HG03097 (cell line): Measurements from ENCODE around the gene MYBPHL.

Experiments used
- ATAC-seq: cut with Tn5 transposase; IDR thresholded peaks from one replicate; pipeline ENCODE4 v1.9.1; 2021; ENCODE audit not compliant: unreplicated experiment, low FRiP score

MYBPHL gene

GRCh38 chr1:109266965-109267364 is 39.8 kb downstream of the MYBPHL start:
- ATAC-seq = no peak

GRCh38 chr1:109265741-109266330 is 41.0 kb downstream of the MYBPHL start:
- ATAC-seq = no peak

GRCh38 chr1:109265016-109265415 is 41.8 kb downstream of the MYBPHL start:
- ATAC-seq = no peak

GRCh38 chr1:109264379-109264755 is 42.4 kb downstream of the MYBPHL start:
- no peak for ATAC-seq

GRCh38 chr1:109263597-109264378 is 43.0 kb downstream of the MYBPHL start:
- ATAC-seq = no peak

- ATAC-seq = no peak
Measured at GRCh38 chr1:109263234-109263596, 43.6 kb downstream of the MYBPHL start.

GRCh38 chr1:109262231-109263055 is 44.4 kb downstream of the MYBPHL start:
- ATAC-seq = no peak

GRCh38 chr1:109261578-109261977 is 45.2 kb downstream of the MYBPHL start:
- no peak for ATAC-seq

- ATAC-seq = no peak
Measured at GRCh38 chr1:109261006-109261405, 45.8 kb downstream of the MYBPHL start.

GRCh38 chr1:109259674-109260557 is 46.9 kb downstream of the MYBPHL start:
- no peak for ATAC-seq

- no peak for ATAC-seq
Measured at GRCh38 chr1:109258481-109259466, 48.0 kb downstream of the MYBPHL start.

GRCh38 chr1:109257682-109258421 is 49.0 kb downstream of the MYBPHL start:
- ATAC-seq = no peak

GRCh38 chr1:109256971-109257681 is 49.7 kb downstream of the MYBPHL start:
- no peak for ATAC-seq

GRCh38 chr1:109256085-109256484 is 50.7 kb downstream of the MYBPHL start:
- ATAC-seq = no peak

GRCh38 chr1:109255678-109256077 is 51.1 kb downstream of the MYBPHL start:
- no peak for ATAC-seq

- ATAC-seq = no peak
Measured at GRCh38 chr1:109255097-109255651, 51.6 kb downstream of the MYBPHL start.

- ATAC-seq = no peak
Measured at GRCh38 chr1:109254621-109255096, 52.2 kb downstream of the MYBPHL start.
